ENCODE measurements around the gene ALG14.

GRCh38 chr1:94993931-94994645, 78.7 kb downstream of the ALG14 start:
- no peak for TF ChIP-seq CTCF (IDR thresholded peaks at IDR 0.05; ENCODE audit: borderline replicate concordance, extremely low read depth, low read length, poor library complexity, severe bottlenecking)
- TF ChIP-seq EZH2 (IDR thresholded peaks at IDR 0.05; ENCODE audit: borderline replicate concordance, low read depth, low read length, severe bottlenecking), result no peak

Measured in DND-41 (cell line).